Keratinocyte (primary cell): ENCODE data around the gene SLC1A4.

Experiments
- EZH2 ChIP-seq: IDR thresholded peaks from one replicate; pipeline ENCODE4 v1.6.1; 2012; ENCODE audit warnings: inconsistent platforms, mild to moderate bottlenecking, low read length, moderate library complexity
- TF ChIP-seq, protein P1 (sequence below), 3 experiments: IDR thresholded peaks in 1 of 3; conservative IDR thresholded peaks in 1 of 3; optimal IDR thresholded peaks in 1 of 3; 2 replicates in 2 of 3; 3 replicates in 1 of 3; pipeline versions ENCODE3 to v1.5.1; 2011; ENCODE audit warnings: low read length in 3 of 3, mild to moderate bottlenecking in 3 of 3, moderate library complexity in 2 of 3, control low read depth in 1 of 3, inconsistent platforms in 1 of 3; ENCODE audit not compliant: insufficient read depth in 2 of 3; ENCODE audit errors: extremely low read depth in 1 of 3

- TF ChIP-seq, protein P1, sequence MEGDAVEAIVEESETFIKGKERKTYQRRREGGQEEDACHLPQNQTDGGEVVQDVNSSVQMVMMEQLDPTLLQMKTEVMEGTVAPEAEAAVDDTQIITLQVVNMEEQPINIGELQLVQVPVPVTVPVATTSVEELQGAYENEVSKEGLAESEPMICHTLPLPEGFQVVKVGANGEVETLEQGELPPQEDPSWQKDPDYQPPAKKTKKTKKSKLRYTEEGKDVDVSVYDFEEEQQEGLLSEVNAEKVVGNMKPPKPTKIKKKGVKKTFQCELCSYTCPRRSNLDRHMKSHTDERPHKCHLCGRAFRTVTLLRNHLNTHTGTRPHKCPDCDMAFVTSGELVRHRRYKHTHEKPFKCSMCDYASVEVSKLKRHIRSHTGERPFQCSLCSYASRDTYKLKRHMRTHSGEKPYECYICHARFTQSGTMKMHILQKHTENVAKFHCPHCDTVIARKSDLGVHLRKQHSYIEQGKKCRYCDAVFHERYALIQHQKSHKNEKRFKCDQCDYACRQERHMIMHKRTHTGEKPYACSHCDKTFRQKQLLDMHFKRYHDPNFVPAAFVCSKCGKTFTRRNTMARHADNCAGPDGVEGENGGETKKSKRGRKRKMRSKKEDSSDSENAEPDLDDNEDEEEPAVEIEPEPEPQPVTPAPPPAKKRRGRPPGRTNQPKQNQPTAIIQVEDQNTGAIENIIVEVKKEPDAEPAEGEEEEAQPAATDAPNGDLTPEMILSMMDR (optimal IDR thresholded peaks at IDR 0.05 in 1 of 3, IDR thresholded peaks at IDR 0.05 in 1 of 3, conservative IDR thresholded peaks at IDR 0.05 in 1 of 3; ENCODE audit: extremely low read depth in 1 of 3, insufficient read depth in 2 of 3, low read length in 3 of 3) = no peak
- TF ChIP-seq EZH2 = no peak
Observed at GRCh38 chr2:64943387-64944150, 45.6 kb upstream of the SLC1A4 start.
